Astrocyte (in vitro differentiated cells and primary cell): Measurements from ENCODE around the gene PHB1.

ENCODE experiments used
- EZH2 ChIP-seq: IDR thresholded peaks from 2 replicates; pipeline ENCODE4 v1.6.1; 2012; ENCODE audit warnings: mild to moderate bottlenecking, low read length, inconsistent platforms; ENCODE audit not compliant: insufficient read depth
- TF ChIP-seq, protein P1 (sequence below): IDR thresholded peaks from 2 replicates; pipeline ENCODE4 v1.5.1; 2011; ENCODE audit warnings: low read depth, mild to moderate bottlenecking, inconsistent platforms, low read length, moderate library complexity; ENCODE audit not compliant: insufficient read depth

DNA sequence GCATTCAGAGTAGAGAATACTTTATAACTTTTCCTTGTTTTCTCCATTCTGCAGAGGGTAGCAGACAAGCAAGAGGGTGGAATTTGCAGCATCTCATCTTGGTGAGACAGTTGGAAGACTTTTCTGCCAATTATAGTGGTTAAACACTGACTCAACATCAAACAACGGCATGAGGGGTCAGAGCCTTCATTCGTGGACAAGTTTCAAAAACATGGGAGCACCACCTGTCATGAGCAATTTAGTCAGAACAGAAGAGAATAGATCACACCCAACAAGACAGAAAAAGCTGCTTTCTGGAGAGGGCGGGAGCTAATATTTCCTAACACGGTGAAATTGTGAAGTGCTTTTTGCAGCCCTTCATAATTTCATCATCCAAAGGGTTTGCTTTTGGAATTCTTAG, 34.8 kb downstream of the PHB1 start:
- no peak for TF ChIP-seq EZH2
- TF ChIP-seq, protein P1, sequence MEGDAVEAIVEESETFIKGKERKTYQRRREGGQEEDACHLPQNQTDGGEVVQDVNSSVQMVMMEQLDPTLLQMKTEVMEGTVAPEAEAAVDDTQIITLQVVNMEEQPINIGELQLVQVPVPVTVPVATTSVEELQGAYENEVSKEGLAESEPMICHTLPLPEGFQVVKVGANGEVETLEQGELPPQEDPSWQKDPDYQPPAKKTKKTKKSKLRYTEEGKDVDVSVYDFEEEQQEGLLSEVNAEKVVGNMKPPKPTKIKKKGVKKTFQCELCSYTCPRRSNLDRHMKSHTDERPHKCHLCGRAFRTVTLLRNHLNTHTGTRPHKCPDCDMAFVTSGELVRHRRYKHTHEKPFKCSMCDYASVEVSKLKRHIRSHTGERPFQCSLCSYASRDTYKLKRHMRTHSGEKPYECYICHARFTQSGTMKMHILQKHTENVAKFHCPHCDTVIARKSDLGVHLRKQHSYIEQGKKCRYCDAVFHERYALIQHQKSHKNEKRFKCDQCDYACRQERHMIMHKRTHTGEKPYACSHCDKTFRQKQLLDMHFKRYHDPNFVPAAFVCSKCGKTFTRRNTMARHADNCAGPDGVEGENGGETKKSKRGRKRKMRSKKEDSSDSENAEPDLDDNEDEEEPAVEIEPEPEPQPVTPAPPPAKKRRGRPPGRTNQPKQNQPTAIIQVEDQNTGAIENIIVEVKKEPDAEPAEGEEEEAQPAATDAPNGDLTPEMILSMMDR, result no peak
